AG10803 (cell line): Measurements from ENCODE around the gene ARID5A.
"Not testable (repeated sequence)": the region's sequence is repeated elsewhere in the genome, so short reads cannot be mapped to it uniquely, and the experiment has no call there.

Experiments used
- DNase-seq: peaks from one replicate; pipeline ENCODE4 v3.0.0; 2010; ENCODE audit warnings: low read depth
- H3K4me3 ChIP-seq: 2 replicates; pipeline ENCODE4 v1.5.1; 2011; ENCODE audit warnings: mild to moderate bottlenecking, low read length, control low read depth
- CTCF ChIP-seq: conservative IDR thresholded peaks from 2 replicates; pipeline ENCODE4 v1.5.1; 2011; ENCODE audit warnings: mild to moderate bottlenecking, low read length, control low read depth, inconsistent platforms

ARID5A gene

GRCh38 chr2:96554293-96555145 lies 18.0 kb downstream of the ARID5A start:
- TF ChIP-seq CTCF: peak; percentile 84
- H3K4me3 ChIP-seq: no peak overlapping the region
- peak; percentile 62 for DNase-seq

GRCh38 chr2:96555146-96555610 lies 18.6 kb downstream of the ARID5A start:
- no peak for DNase-seq
- H3K4me3 ChIP-seq: no peak overlapping the region
- TF ChIP-seq CTCF: no peak

GRCh38 chr2:96556441-96557330 lies 20.1 kb downstream of the ARID5A start:
- TF ChIP-seq CTCF: no peak
- peak; percentile 73 for DNase-seq
- no peak overlapping the region for H3K4me3 ChIP-seq

GRCh38 chr2:96557421-96557820 lies 20.9 kb downstream of the ARID5A start:
- H3K4me3 ChIP-seq, DNase-seq: not testable (repeated sequence)

- no peak overlapping the region for H3K4me3 ChIP-seq
- no peak for DNase-seq
- TF ChIP-seq CTCF: no peak
These were observed 21.5 kb downstream of the ARID5A start for GRCh38 chr2:96558061-96558460.

- DNase-seq: no peak
- TF ChIP-seq CTCF: no peak
These were observed 21.9 kb downstream of the ARID5A start for GRCh38 chr2:96558485-96558884.

GRCh38 chr2:96564026-96564425 lies 27.5 kb downstream of the ARID5A start:
- H3K4me3 ChIP-seq: no peak overlapping the region
- DNase-seq: no peak
- TF ChIP-seq CTCF: no peak

More at GRCh38 chr2:96558485-96558884, 21.9 kb downstream of the ARID5A start:
- no peak overlapping the region for H3K4me3 ChIP-seq
